ENCODE measurements around the gene C18orf32.
"Not testable (repeated sequence)": the region's sequence is repeated elsewhere in the genome, so short reads cannot be mapped to it uniquely, and the experiment has no call there.

DNA sequence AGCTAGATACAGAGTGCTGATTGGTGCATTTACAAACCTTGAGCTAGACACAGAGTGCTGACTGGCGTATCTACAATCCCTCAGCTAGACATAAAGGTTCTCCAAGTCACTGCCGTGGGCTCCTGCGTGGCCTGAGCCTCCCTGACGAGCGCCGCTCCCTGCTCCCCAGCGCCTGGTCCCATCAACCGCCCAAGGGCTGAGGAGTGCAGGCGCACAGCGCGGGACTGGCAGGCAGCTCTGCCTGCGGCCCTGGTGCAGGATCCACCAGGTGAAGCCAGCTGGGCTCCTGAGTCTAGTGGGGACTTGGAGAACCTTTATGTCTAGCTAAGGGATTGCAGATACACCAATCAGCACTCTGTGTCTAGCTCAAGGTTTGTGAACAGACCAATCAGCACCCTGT is 34.5 kb downstream of the C18orf32 start:
- TF ChIP-seq, protein P1, sequence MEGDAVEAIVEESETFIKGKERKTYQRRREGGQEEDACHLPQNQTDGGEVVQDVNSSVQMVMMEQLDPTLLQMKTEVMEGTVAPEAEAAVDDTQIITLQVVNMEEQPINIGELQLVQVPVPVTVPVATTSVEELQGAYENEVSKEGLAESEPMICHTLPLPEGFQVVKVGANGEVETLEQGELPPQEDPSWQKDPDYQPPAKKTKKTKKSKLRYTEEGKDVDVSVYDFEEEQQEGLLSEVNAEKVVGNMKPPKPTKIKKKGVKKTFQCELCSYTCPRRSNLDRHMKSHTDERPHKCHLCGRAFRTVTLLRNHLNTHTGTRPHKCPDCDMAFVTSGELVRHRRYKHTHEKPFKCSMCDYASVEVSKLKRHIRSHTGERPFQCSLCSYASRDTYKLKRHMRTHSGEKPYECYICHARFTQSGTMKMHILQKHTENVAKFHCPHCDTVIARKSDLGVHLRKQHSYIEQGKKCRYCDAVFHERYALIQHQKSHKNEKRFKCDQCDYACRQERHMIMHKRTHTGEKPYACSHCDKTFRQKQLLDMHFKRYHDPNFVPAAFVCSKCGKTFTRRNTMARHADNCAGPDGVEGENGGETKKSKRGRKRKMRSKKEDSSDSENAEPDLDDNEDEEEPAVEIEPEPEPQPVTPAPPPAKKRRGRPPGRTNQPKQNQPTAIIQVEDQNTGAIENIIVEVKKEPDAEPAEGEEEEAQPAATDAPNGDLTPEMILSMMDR (IDR thresholded peaks at IDR 0.05): not testable (repeated sequence)
- not testable (repeated sequence) for TF ChIP-seq POLR2A (IDR thresholded peaks at IDR 0.05)

Data from Peyer's patch (tissue), 4 donors.